Caco-2 (cell line): ENCODE data around the gene KCNK18. TPM values are rescaled to one million over a fixed set of nuclear protein-coding genes. Genes with fewer than 3 reads are reported as not detected.

Source experiments
- BruUV-seq: library from RNA; stranded (reverse); fragments of 400-500 nt; replicated peaks from 2 replicates; lab custom pipeline; 2021; lab: Mats Ljungman, UMichigan
- CTCF ChIA-PET: fragments of 300-600 bp; sonication (Branson Sonifier 250); formaldehyde crosslinking; loops from one replicate; lab custom pipeline; 2022; ENCODE audit warnings: antibody characterized with exemption; lab: Charles Lee
- POLR2A ChIA-PET: fragments of 300-600 bp; sonication (Branson Sonifier 250); formaldehyde crosslinking; loops from one replicate; lab custom pipeline; 2022; ENCODE audit warnings: antibody characterized with exemption; lab: Charles Lee
- DNase-seq, 2 experiments: peaks; one replicate each; pipeline versions ENCODE4 v3.0.0 to v3.0.0-alpha.2; 2020 to 2022
- H3K27me3 ChIP-seq: replicated peaks from 2 replicates; pipeline ENCODE4 v1.6.0; 2011; ENCODE audit warnings: low read length; ENCODE audit not compliant: control insufficient read depth, insufficient read depth
- H3K36me3 ChIP-seq: 2 replicates; pipeline ENCODE4 v1.5.1; 2011; ENCODE audit warnings: low read length; ENCODE audit not compliant: control insufficient read depth, insufficient read depth
- H3K4me1 ChIP-seq: fragments of 250-450 bp; sonication (Bioruptor Pico); 2 replicates; pipeline ENCODE4 v1.5.1; 2020; ENCODE audit warnings: mild to moderate bottlenecking
- H3K4me3 ChIP-seq: 2 replicates; pipeline ENCODE4 v1.5.1; 2011; ENCODE audit warnings: low read depth, mild to moderate bottlenecking, control low read depth, low read length
- H3K9me3 ChIP-seq: fragments of 250-450 bp; sonication (Bioruptor Pico); 2 replicates; pipeline ENCODE4 v1.5.1; 2020; ENCODE audit warnings: mild to moderate bottlenecking, moderate library complexity
- H3K27ac Mint-ChIP-seq: one replicate; pipeline ENCODE4 v1.8.0; 2022; ENCODE audit warnings: mixed read lengths; ENCODE audit not compliant: unreplicated experiment
- H3K27me3 Mint-ChIP-seq: one replicate; pipeline ENCODE4 v1.8.0; 2022; ENCODE audit warnings: mixed read lengths; ENCODE audit not compliant: insufficient read depth, unreplicated experiment
- H3K36me3 Mint-ChIP-seq: one replicate; pipeline ENCODE4 v1.8.0; 2022; ENCODE audit warnings: mild to moderate bottlenecking, mixed read lengths; ENCODE audit not compliant: insufficient read depth, unreplicated experiment
- H3K4me1 Mint-ChIP-seq: one replicate; pipeline ENCODE4 v1.8.0; 2022; ENCODE audit warnings: low read depth, mixed read lengths; ENCODE audit not compliant: unreplicated experiment
- H3K4me3 Mint-ChIP-seq: one replicate; pipeline ENCODE4 v1.8.0; 2022; ENCODE audit warnings: mild to moderate bottlenecking, moderate library complexity, mixed read lengths; ENCODE audit not compliant: unreplicated experiment
- H3K9me3 Mint-ChIP-seq: one replicate; pipeline ENCODE4 v1.8.0; 2022; ENCODE audit warnings: mixed read lengths; ENCODE audit not compliant: unreplicated experiment
- intact Hi-C: fragments of 100-400 bp; cut with micrococcal nuclease; formaldehyde crosslinking; loops from one replicate; pipeline ENCODE4 v1.10.0; 2022; ENCODE audit not compliant: unreplicated experiment
- total RNA-seq: library from RNA; stranded (reverse); gene quantifications from 2 replicates; pipeline ENCODE4 v1.2.3, GENCODE V29; 2022
- TF ChIP-seq, protein P1 (sequence below), 2 experiments: fragments of 200-600 bp in 1 of 2; IDR thresholded peaks; 1 replicate in 1 of 2; 2 replicates in 1 of 2; pipeline versions ENCODE4 v1.5.1 to v1.8.0; 2011 to 2022; ENCODE audit warnings: antibody characterized with exemption in 1 of 2, control low read depth in 1 of 2, inconsistent platforms in 1 of 2, low read depth in 1 of 2, low read length in 1 of 2, mild to moderate bottlenecking in 1 of 2, moderate library complexity in 1 of 2; ENCODE audit not compliant: insufficient read depth in 1 of 2, severe bottlenecking in 1 of 2, unreplicated experiment in 1 of 2

Gene KCNK18
- total RNA-seq, 1 experiment from 2014 or later: not detected

DNA sequence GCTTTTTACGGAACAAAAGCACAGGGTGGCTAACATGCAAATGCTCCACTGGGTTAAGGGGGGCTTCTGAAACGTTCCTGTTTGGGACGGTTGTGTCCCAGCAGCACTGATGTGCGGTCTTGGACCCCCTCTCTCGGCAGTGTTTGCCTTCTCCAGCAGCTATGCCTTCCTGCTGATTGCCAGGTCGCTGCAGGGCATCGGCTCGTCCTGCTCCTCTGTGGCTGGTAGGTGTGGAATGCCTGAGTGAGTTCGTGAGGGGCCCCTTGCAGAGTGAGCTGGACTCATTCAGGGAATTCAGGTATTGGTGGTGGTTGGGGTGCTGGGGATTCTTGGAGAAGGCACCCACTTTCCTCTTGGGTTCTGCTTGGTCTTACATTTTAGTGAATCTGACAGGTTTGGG lies 56.6 kb downstream of the KCNK18 start:
- Mint-ChIP-seq H3K36me3 (no peaks in the 10 kb centered on the region), H3K9me3 (no peaks in the 10 kb centered on the region), H3K4me3 (no peak overlapping the region), H3K27me3 (peaks cover 11% of the 10 kb centered on the region), H3K27ac (no peak overlapping the region), H3K4me1 (no peaks in the 10 kb centered on the region)
- Histone ChIP-seq H3K4me1 (no peaks in the 10 kb centered on the region), H3K36me3 (no peaks in the 10 kb centered on the region), H3K27me3 (no peaks in the 10 kb centered on the region), H3K9me3 (no peaks in the 10 kb centered on the region), H3K4me3 (no peak overlapping the region)
- TF ChIP-seq, protein P1, sequence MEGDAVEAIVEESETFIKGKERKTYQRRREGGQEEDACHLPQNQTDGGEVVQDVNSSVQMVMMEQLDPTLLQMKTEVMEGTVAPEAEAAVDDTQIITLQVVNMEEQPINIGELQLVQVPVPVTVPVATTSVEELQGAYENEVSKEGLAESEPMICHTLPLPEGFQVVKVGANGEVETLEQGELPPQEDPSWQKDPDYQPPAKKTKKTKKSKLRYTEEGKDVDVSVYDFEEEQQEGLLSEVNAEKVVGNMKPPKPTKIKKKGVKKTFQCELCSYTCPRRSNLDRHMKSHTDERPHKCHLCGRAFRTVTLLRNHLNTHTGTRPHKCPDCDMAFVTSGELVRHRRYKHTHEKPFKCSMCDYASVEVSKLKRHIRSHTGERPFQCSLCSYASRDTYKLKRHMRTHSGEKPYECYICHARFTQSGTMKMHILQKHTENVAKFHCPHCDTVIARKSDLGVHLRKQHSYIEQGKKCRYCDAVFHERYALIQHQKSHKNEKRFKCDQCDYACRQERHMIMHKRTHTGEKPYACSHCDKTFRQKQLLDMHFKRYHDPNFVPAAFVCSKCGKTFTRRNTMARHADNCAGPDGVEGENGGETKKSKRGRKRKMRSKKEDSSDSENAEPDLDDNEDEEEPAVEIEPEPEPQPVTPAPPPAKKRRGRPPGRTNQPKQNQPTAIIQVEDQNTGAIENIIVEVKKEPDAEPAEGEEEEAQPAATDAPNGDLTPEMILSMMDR (IDR thresholded peaks at IDR 0.05; ENCODE audit: insufficient read depth in 1 of 2, low read depth in 1 of 2, low read length in 1 of 2, severe bottlenecking in 1 of 2, unreplicated experiment in 1 of 2): no peak
- ChIA-PET CTCF (no interaction called here), POLR2A (no interaction called here)
- DNase-seq: no peak
- BruUV-seq: no TSS peak
- intact Hi-C loops: no loop called here

DNA sequence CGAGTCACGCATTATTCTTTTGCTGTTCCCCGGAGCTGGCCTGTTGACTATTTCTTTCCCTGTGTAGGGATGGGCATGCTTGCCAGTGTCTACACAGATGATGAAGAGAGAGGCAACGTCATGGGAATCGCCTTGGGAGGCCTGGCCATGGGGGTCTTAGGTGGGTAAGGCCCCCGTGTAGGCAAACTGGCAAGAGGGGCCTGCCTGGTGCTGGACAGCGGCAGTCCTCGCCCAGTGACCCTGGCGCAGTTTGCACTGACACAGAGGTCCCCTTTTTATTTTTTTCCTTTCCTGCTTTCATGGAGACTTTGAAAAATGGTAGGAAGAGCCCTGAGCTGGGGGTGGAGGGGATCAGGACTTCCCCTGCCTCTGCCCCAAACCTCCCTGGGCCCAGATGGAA lies 57.0 kb downstream of the KCNK18 start:
- TF ChIP-seq, protein P1 (IDR thresholded peaks at IDR 0.05; ENCODE audit: insufficient read depth in 1 of 2, low read depth in 1 of 2, low read length in 1 of 2, severe bottlenecking in 1 of 2, unreplicated experiment in 1 of 2): no peak
- ChIA-PET CTCF (no interaction called here), POLR2A (no interaction called here)
- peaks cover 8% of the 10 kb centered on the region for H3K27me3 Mint-ChIP-seq
- no peak overlapping the region for H3K4me3 Mint-ChIP-seq
- no peak for DNase-seq
- no peaks in the 10 kb centered on the region for H3K4me1 Mint-ChIP-seq
- H3K27me3 ChIP-seq: no peaks in the 10 kb centered on the region
- H3K27ac Mint-ChIP-seq: no peak overlapping the region
- H3K9me3 Mint-ChIP-seq: no peaks in the 10 kb centered on the region
- BruUV-seq: no TSS peak
- no peaks in the 10 kb centered on the region for H3K36me3 Mint-ChIP-seq
- H3K4me3 ChIP-seq: no peak overlapping the region
- H3K4me1 ChIP-seq: no peaks in the 10 kb centered on the region
- H3K36me3 ChIP-seq: no peaks in the 10 kb centered on the region
- no peaks in the 10 kb centered on the region for H3K9me3 ChIP-seq
- intact Hi-C loops: no loop called here

DNA sequence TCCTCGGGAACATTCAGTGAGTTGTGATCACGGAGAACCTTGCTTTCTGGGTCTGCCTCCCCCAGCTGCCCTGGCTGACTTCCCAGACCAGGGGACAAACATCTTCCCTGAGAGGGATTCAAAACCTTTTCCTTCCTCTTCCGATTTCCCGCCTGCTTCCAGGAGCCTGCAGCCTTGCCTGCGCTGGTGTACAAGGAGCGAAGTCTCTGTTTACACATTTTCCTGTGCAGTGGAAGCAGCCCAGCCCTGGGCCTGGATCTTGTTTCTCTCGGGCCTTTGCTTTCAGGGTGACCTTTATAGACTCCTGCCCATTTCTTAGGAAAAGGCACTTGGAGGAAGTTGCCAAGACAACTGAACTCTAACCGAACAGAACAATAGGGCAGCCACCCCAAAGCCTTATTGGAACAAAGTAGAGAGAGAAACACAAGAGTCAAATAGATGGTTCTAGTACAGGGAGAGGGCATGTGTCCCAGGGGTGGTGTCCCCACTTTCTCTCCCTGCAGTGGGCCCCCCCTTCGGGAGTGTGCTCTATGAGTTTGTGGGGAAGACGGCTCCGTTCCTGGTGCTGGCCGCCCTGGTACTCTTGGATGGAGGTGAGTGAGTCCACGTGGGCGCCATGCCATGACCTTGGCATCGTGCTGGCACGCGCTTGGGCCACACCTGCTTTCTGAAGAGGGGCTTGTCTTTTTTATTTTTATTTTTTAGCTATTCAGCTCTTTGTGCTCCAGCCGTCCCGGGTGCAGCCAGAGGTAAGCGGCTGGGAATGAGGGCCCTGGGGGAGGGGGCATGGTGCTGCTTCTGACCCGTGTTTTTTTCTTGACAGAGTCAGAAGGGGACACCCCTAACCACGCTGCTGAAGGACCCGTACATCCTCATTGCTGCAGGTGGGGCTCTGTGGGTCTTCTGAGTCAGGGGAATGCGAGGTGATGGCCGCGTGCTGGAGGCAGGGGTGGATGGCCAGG lies 57.8 kb downstream of the KCNK18 start:
- H3K36me3 Mint-ChIP-seq: no peaks in the 10 kb centered on the region
- DNase-seq: no peak
- intact Hi-C loops: no loop called here
- Histone ChIP-seq H3K36me3 (no peaks in the 10 kb centered on the region), H3K9me3 (no peaks in the 10 kb centered on the region), H3K4me1 (no peaks in the 10 kb centered on the region), H3K4me3 (no peak overlapping the region), H3K27me3 (no peaks in the 10 kb centered on the region)
- CTCF ChIA-PET: no interaction called here
- no peak overlapping the region for H3K27ac Mint-ChIP-seq
- TF ChIP-seq, protein P1 (IDR thresholded peaks at IDR 0.05; ENCODE audit: insufficient read depth in 1 of 2, low read depth in 1 of 2, low read length in 1 of 2, severe bottlenecking in 1 of 2, unreplicated experiment in 1 of 2): no peak
- no peak overlapping the region for H3K4me3 Mint-ChIP-seq
- POLR2A ChIA-PET: no interaction called here
- H3K9me3 Mint-ChIP-seq: no peaks in the 10 kb centered on the region
- BruUV-seq: no TSS peak
- no peaks in the 10 kb centered on the region for H3K4me1 Mint-ChIP-seq
- H3K27me3 Mint-ChIP-seq: peaks cover 11% of the 10 kb centered on the region
